ENCODE data around the gene APOM.

The APOM gene

GRCh38 chr6:31655349-31656237, at the start of gene APOM:
APOM (plus strand) TSS chr6:31655894; CDS start chr6:31655967, 73 bp downstream.
- H3K4me3 ChIP-seq, result no peak within 1 kb of the TSS
- no peak within 1 kb of the TSS for H3K27ac ChIP-seq

GRCh38 chr6:31607317-31607716, 48.4 kb upstream of the APOM start:
- Histone ChIP-seq H3K27ac (no peak overlapping the region), H3K4me3 (no peak overlapping the region)

GRCh38 chr6:31609519-31610406, 45.9 kb upstream of the APOM start:
- Histone ChIP-seq H3K4me3 (no peak overlapping the region), H3K27ac (no peak overlapping the region)

GRCh38 chr6:31610968-31611367, 44.7 kb upstream of the APOM start:
- no peak overlapping the region for H3K27ac ChIP-seq

GRCh38 chr6:31614075-31614619, 41.5 kb upstream of the APOM start:
- Histone ChIP-seq H3K4me3 (no peak overlapping the region), H3K27ac (peak overlapping the region in 6 of 21 experiments; percentile 13 to 80 (median 57))

More at GRCh38 chr6:31610968-31611367, 44.7 kb upstream of the APOM start:
- H3K4me3 ChIP-seq, result no peak overlapping the region

GRCh38 chr6:31614684-31615578, 40.8 kb upstream of the APOM start, which contains the start of gene AIF1:
AIF1 (plus strand) TSS chr6:31615234; CDS start chr6:31615330, 96 bp downstream.
- peak within 1 kb of the TSS in 5 of 7 experiments; percentile 3 to 35 (median 9) for H3K4me3 ChIP-seq
- H3K27ac ChIP-seq, result peak within 1 kb of the TSS in 16 of 21 experiments; percentile 3 to 81 (median 58)

- H3K4me3 ChIP-seq, result peak overlapping the region in 5 of 7 experiments; percentile 3 to 35 (median 9)
- peak overlapping the region in 15 of 21 experiments; percentile 14 to 81 (median 58) for H3K27ac ChIP-seq
These were observed 39.9 kb upstream of the APOM start for GRCh38 chr6:31615748-31616147.

- no peak overlapping the region for H3K4me3 ChIP-seq
- H3K27ac ChIP-seq, result no peak overlapping the region
These were observed 38.7 kb upstream of the APOM start for GRCh38 chr6:31617010-31617409.

- peak overlapping the region; percentile 76 to 96 (median 82) for H3K4me3 ChIP-seq
- peak overlapping the region; percentile 68 to 99 (median 97) for H3K27ac ChIP-seq
These were observed 35.7 kb upstream of the APOM start for GRCh38 chr6:31619805-31620585.

GRCh38 chr6:31620586-31621319, 34.9 kb upstream of the APOM start, which contains the start of gene PRRC2A:
PRRC2A (plus strand) TSS chr6:31620715; CDS start chr6:31622790, 2,075 bp downstream.
- H3K27ac ChIP-seq, result peak within 1 kb of the TSS; percentile 85 to 99 (median 97)

GRCh38 chr6:31621320-31621939, 34.3 kb upstream of the APOM start:
- peak overlapping the region; percentile 76 to 96 (median 82) for H3K4me3 ChIP-seq

More at GRCh38 chr6:31620586-31621319, 34.9 kb upstream of the APOM start, which contains the start of gene PRRC2A:
- H3K4me3 ChIP-seq, result peak within 1 kb of the TSS; percentile 76 to 96 (median 82)

GRCh38 chr6:31621991-31622390, 33.7 kb upstream of the APOM start:
- Histone ChIP-seq H3K27ac (peak overlapping the region in 16 of 21 experiments; percentile 20 to 99 (median 98)), H3K4me3 (peak overlapping the region in 5 of 7 experiments; percentile 76 to 90 (median 82))

More at GRCh38 chr6:31621320-31621939, 34.3 kb upstream of the APOM start:
- H3K27ac ChIP-seq, result peak overlapping the region; percentile 85 to 99 (median 97)

- peak overlapping the region in 1 of 7 experiments; percentile 81 for H3K4me3 ChIP-seq
- peak overlapping the region in 8 of 21 experiments; percentile 96 to 99 (median 97) for H3K27ac ChIP-seq
These were observed 33.0 kb upstream of the APOM start for GRCh38 chr6:31622684-31623091.

GRCh38 chr6:31624070-31624469, 31.6 kb upstream of the APOM start:
- no peak overlapping the region for H3K27ac ChIP-seq
- no peak overlapping the region for H3K4me3 ChIP-seq

GRCh38 chr6:31626952-31627351, 28.7 kb upstream of the APOM start:
- Histone ChIP-seq H3K4me3 (no peak overlapping the region), H3K27ac (no peak overlapping the region)

- H3K4me3 ChIP-seq, result no peak overlapping the region
- H3K27ac ChIP-seq, result no peak overlapping the region
These were observed 27.9 kb upstream of the APOM start for GRCh38 chr6:31627690-31628287.

Measured in skin epidermis (tissue), 12 donors.